PC-9 (cell line): Measurements from ENCODE around the gene CDKN1A.

ENCODE experiments used
- EZH2 ChIP-seq: fragments of 200-600 bp; sonication (generic); IDR thresholded peaks from 2 replicates; pipeline ENCODE4 v1.8.0; 2017; ENCODE audit warnings: antibody characterized with exemption, low read depth
- TF ChIP-seq, protein P1 (sequence below): fragments of 200-600 bp; sonication (generic); conservative IDR thresholded peaks from 2 replicates; pipeline ENCODE4 v1.6.1; 2017; ENCODE audit warnings: mixed run types, antibody characterized with exemption, mild to moderate bottlenecking, moderate library complexity

DNA sequence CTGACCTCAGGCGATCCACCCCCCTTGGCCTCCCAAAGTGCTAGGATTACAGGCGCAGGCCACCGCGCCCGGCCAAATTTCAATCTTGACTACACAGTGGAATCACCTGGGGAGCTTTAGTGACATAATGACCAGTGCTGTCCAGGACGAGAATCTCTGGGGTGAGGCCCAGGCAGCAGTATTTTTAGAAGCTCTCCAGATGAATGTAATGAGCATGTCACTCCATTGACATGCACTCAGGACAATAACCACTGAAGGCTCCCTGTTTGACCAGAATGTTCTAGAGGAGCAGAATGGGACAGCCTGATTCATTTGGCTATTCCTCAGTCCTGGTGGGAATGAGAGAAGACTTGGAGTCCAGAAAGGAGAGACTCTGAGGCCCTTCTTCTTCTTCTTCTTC lies 45.1 kb upstream of the CDKN1A start:
- TF ChIP-seq, protein P1, sequence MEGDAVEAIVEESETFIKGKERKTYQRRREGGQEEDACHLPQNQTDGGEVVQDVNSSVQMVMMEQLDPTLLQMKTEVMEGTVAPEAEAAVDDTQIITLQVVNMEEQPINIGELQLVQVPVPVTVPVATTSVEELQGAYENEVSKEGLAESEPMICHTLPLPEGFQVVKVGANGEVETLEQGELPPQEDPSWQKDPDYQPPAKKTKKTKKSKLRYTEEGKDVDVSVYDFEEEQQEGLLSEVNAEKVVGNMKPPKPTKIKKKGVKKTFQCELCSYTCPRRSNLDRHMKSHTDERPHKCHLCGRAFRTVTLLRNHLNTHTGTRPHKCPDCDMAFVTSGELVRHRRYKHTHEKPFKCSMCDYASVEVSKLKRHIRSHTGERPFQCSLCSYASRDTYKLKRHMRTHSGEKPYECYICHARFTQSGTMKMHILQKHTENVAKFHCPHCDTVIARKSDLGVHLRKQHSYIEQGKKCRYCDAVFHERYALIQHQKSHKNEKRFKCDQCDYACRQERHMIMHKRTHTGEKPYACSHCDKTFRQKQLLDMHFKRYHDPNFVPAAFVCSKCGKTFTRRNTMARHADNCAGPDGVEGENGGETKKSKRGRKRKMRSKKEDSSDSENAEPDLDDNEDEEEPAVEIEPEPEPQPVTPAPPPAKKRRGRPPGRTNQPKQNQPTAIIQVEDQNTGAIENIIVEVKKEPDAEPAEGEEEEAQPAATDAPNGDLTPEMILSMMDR, result no peak
- no peak for TF ChIP-seq EZH2
